Endothelial cell of umbilical vein (primary cell): ENCODE measurements around the gene TEKTIP1. TPM values are rescaled to one million over a fixed set of nuclear protein-coding genes. Genes with fewer than 3 reads are reported as not detected.
"Not testable (repeated sequence)": the region's sequence is repeated elsewhere in the genome, so short reads cannot be mapped to it uniquely, and the experiment has no call there.

Experiments
- BruUV-seq: library from RNA; stranded (reverse); fragments of 400-500 nt; replicated peaks from 2 replicates; lab custom pipeline; 2021; lab: Mats Ljungman, UMichigan
- CTCF ChIA-PET: fragments of 300-600, 350-600 bp; sonication (Branson Sonifier 250); formaldehyde crosslinking; loops from one replicate; lab custom pipeline; 2021; ENCODE audit warnings: antibody characterized with exemption, inconsistent platforms; lab: Charles Lee
- POLR2A ChIA-PET: fragments of 300-600, 350-600 bp; sonication (Branson Sonifier 250); formaldehyde crosslinking; loops from one replicate; lab custom pipeline; 2021; ENCODE audit warnings: antibody characterized with exemption, inconsistent platforms; lab: Charles Lee
- DNase-seq: peaks from one replicate; pipeline ENCODE4 v3.0.0-alpha.2; 2011; ENCODE audit warnings: low read depth, low spot score
- FAIRE-seq: peaks from 2 replicates; lab custom pipeline; 2011; peaks lifted over from hg19 to GRCh38; lab: Jason Lieb, UNC
- H2AFZ ChIP-seq: 2 replicates; pipeline ENCODE4 v1.6.0; 2012; ENCODE audit warnings: low read depth, low read length, control low read depth, inconsistent platforms
- H3K27ac ChIP-seq: 2 replicates; pipeline ENCODE4 v1.5.1; 2011; ENCODE audit warnings: low read depth, mild to moderate bottlenecking, control low read depth, low read length, moderate library complexity; ENCODE audit not compliant: insufficient read depth
- H3K27me3 ChIP-seq, 2 experiments: 2 replicates each; pipeline versions ENCODE4 v1.6.0 to v1.6.1; 2011; ENCODE audit warnings: low read length in 2 of 2, mixed read lengths in 1 of 2; ENCODE audit not compliant: control insufficient read depth in 2 of 2, insufficient read depth in 2 of 2
- H3K36me3 ChIP-seq, 2 experiments: 2 replicates in 1 of 2; 3 replicates in 1 of 2; pipeline ENCODE4 v1.5.1; 2011; ENCODE audit warnings: low read length in 2 of 2, mild to moderate bottlenecking in 1 of 2, moderate library complexity in 1 of 2; ENCODE audit not compliant: control insufficient read depth in 2 of 2, insufficient read depth in 2 of 2; ENCODE audit errors: extremely low read depth in 1 of 2
- H3K4me1 ChIP-seq: 3 replicates; pipeline ENCODE4 v1.5.1; 2011; ENCODE audit warnings: mild to moderate bottlenecking, low read length; ENCODE audit not compliant: control insufficient read depth, insufficient read depth; ENCODE audit errors: extremely low read depth
- H3K4me2 ChIP-seq: 2 replicates; pipeline ENCODE4 v1.6.1; 2011; ENCODE audit warnings: low read length, control low read depth, mixed read lengths; ENCODE audit not compliant: insufficient read depth
- H3K4me3 ChIP-seq, 3 experiments: fragments of 200-600 bp in 1 of 3; sonication (generic), shearing (Covaris generic) in 1 of 3; replicated peaks in 1 of 3; 2 replicates each; pipeline ENCODE4 v1.5.1; 2011 to 2016; ENCODE audit warnings: control low read depth in 3 of 3, low read length in 3 of 3, mild to moderate bottlenecking in 2 of 3, inconsistent platforms in 1 of 3, low read depth in 1 of 3, moderate library complexity in 1 of 3; ENCODE audit not compliant: insufficient read depth in 1 of 3
- H3K79me2 ChIP-seq: 2 replicates; pipeline ENCODE4 v1.6.0; 2012; ENCODE audit warnings: low read length, inconsistent platforms; ENCODE audit not compliant: control insufficient read depth, insufficient read depth
- H3K9ac ChIP-seq: replicated peaks from 2 replicates; pipeline ENCODE3; 2011; ENCODE audit warnings: low read length, control low read depth; ENCODE audit not compliant: insufficient read depth; ENCODE audit errors: extremely low read depth
- H3K9me1 ChIP-seq: replicated peaks from 3 replicates; pipeline ENCODE4 v1.6.0; 2011; ENCODE audit warnings: mild to moderate bottlenecking, low read length; ENCODE audit not compliant: control insufficient read depth, insufficient read depth; ENCODE audit errors: extremely low read depth
- H3K9me3 ChIP-seq: replicated peaks from 2 replicates; pipeline ENCODE4 v1.5.1; 2012; ENCODE audit warnings: low read length, inconsistent platforms; ENCODE audit not compliant: control insufficient read depth, insufficient read depth
- H4K20me1 ChIP-seq: replicated peaks from 2 replicates; pipeline ENCODE3; 2011; ENCODE audit warnings: mild to moderate bottlenecking, low read length; ENCODE audit not compliant: control insufficient read depth, insufficient read depth; ENCODE audit errors: extremely low read depth
- EZH2 ChIP-seq: IDR thresholded peaks from 2 replicates; pipeline ENCODE4 v1.6.1; 2012; ENCODE audit warnings: borderline replicate concordance, low read depth, mild to moderate bottlenecking, moderate library complexity, low read length, inconsistent platforms; ENCODE audit not compliant: severe bottlenecking
- FOS ChIP-seq: IDR thresholded peaks from 2 replicates; pipeline ENCODE4 v1.6.1; 2011; ENCODE audit warnings: mild to moderate bottlenecking, low read length, moderate library complexity, borderline replicate concordance; ENCODE audit not compliant: insufficient read depth
- GATA2 ChIP-seq: IDR thresholded peaks from 2 replicates; pipeline ENCODE4 v1.7.0; 2011; ENCODE audit warnings: low read depth, mild to moderate bottlenecking, moderate library complexity, mixed read lengths, low read length; ENCODE audit not compliant: insufficient read length, insufficient read depth
- JUN ChIP-seq: IDR thresholded peaks from 2 replicates; pipeline ENCODE4 v1.6.1; 2011; ENCODE audit warnings: borderline replicate concordance, low read depth; ENCODE audit not compliant: insufficient read length, insufficient read depth
- MYC ChIP-seq: IDR thresholded peaks from one replicate; pipeline ENCODE4 v1.6.1; 2011; ENCODE audit warnings: mild to moderate bottlenecking, low read depth, low read length
- POLR2A ChIP-seq: IDR thresholded peaks from 2 replicates; pipeline ENCODE4 v1.6.1; 2012; ENCODE audit warnings: low read depth, mild to moderate bottlenecking, control low read depth, low read length
- POLR2AphosphoS5 ChIP-seq: IDR thresholded peaks from 2 replicates; pipeline ENCODE4 v1.6.1; 2012; ENCODE audit warnings: low read depth, mild to moderate bottlenecking, control low read depth, low read length, moderate library complexity; ENCODE audit not compliant: insufficient read depth
- dilution Hi-C: fragments of 300-500 bp; cut with MboI; formaldehyde crosslinking; loops from one replicate; pipeline ENCODE4 v1.15.0; 2019; ENCODE audit warnings: low sequenced_read_pairs; ENCODE audit not compliant: extremely low pct_ligation_motif_present
- intact Hi-C: fragments of 100-400 bp; cut with micrococcal nuclease; formaldehyde crosslinking; loops from one replicate; pipeline ENCODE4 v1.10.0; 2022
- polyA plus RNA-seq, 4 experiments: library from polyadenylated mRNA; depleted of rRNA in 3 of 4; stranded (reverse) in 3 of 4; unstranded in 1 of 4; fragments of >200 nt; gene quantifications; 2 replicates each; pipeline versions ENCODE4 v1.2.1 to v1.2.3, GENCODE V29; 2011 to 2012; ENCODE audit warnings: missing spikeins in 1 of 4
- total RNA-seq: library from RNA; stranded (reverse); gene quantifications from 2 replicates; pipeline ENCODE4 v1.2.3, GENCODE V29; 2021
- TF ChIP-seq, protein P1 (sequence below), 2 donors: IDR thresholded peaks; 1 replicate in 1 of 2; 2 replicates in 1 of 2; pipeline ENCODE4 v1.5.1; 2011; ENCODE audit warnings: low read length in 2 of 2, mild to moderate bottlenecking in 2 of 2, moderate library complexity in 2 of 2, control low read depth in 1 of 2, inconsistent platforms in 1 of 2, low read depth in 1 of 2; ENCODE audit not compliant: insufficient read depth in 1 of 2; ENCODE audit errors: extremely low read depth in 1 of 2
- TF ChIP-seq, protein P2 (sequence below): IDR thresholded peaks from 2 replicates; pipeline ENCODE4 v1.6.1; 2011; ENCODE audit not compliant: insufficient read depth, insufficient read length

The TEKTIP1 gene
- total and polyA plus RNA-seq, 2 donors (not counting 3 experiments of a cell fraction or from before 2014, with no cell fraction given): 0.73 TPM; not detected in 1

DNA sequence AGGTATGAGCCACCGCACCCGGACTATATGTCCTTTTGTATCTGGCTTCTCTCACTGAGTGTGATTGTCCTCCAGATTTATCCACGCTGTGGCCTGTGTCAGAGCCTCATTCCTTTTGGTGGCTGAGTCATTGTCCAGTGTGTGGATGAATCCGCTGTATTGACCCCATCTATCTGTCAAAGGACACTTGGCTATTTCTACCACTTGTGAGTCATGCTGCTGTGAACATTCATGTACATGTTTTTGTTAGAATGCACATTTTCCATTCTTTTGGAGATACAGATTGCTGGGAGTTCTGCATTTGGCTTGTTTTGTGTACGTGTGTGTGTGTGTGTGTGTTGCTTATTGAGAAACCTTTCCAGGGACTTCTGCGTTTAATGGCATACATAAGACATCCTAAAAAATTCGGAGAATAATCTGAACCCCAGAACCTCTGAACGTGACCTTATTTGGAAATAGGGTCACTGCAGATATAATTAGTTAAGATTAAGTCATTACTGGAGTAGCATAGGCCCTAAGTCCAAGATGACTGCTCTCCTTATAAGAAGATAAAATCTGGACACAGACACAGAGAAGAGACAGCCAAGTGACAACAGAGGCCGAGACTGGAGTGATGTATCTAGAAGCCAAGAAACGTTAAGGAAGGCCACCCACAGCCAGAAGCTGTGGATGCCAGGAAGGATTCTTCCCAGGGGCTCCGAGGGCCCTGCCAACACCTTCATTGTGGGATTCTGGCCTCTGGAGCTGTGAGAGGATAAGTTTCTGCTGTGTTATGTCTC is 41.4 kb downstream of the TEKTIP1 start:
- peaks cover 16% of the 10 kb centered on the region for H3K4me1 ChIP-seq
- H3K79me2 ChIP-seq: no peaks in the 10 kb centered on the region
- BruUV-seq: no TSS peak
- peak; percentile 96 for FAIRE-seq
- POLR2A ChIA-PET: no interaction called here
- peak; percentile 69 for DNase-seq
- no peak overlapping the region for H3K4me3 ChIP-seq
- no peaks in the 10 kb centered on the region for H3K9me1 ChIP-seq
- intact Hi-C loops: no loop called here
- TF ChIP-seq EZH2 (no peak), POLR2A (no peak), MYC (no peak), POLR2AphosphoS5 (peak; percentile 44), GATA2 (no peak), FOS (peak; percentile 94), JUN (peak; percentile 64)
- TF ChIP-seq, protein P1, sequence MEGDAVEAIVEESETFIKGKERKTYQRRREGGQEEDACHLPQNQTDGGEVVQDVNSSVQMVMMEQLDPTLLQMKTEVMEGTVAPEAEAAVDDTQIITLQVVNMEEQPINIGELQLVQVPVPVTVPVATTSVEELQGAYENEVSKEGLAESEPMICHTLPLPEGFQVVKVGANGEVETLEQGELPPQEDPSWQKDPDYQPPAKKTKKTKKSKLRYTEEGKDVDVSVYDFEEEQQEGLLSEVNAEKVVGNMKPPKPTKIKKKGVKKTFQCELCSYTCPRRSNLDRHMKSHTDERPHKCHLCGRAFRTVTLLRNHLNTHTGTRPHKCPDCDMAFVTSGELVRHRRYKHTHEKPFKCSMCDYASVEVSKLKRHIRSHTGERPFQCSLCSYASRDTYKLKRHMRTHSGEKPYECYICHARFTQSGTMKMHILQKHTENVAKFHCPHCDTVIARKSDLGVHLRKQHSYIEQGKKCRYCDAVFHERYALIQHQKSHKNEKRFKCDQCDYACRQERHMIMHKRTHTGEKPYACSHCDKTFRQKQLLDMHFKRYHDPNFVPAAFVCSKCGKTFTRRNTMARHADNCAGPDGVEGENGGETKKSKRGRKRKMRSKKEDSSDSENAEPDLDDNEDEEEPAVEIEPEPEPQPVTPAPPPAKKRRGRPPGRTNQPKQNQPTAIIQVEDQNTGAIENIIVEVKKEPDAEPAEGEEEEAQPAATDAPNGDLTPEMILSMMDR (IDR thresholded peaks at IDR 0.05; ENCODE audit: extremely low read depth in 1 of 2, insufficient read depth in 1 of 2, low read depth in 1 of 2, low read length in 2 of 2): no peak
- TF ChIP-seq, protein P2, sequence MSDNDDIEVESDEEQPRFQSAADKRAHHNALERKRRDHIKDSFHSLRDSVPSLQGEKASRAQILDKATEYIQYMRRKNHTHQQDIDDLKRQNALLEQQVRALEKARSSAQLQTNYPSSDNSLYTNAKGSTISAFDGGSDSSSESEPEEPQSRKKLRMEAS: no peak
- no peak overlapping the region for H2AFZ ChIP-seq
- H3K27ac ChIP-seq: no peak overlapping the region
- no peak overlapping the region for H3K9ac ChIP-seq
- H3K9me3 ChIP-seq: no peaks in the 10 kb centered on the region
- H3K27me3 ChIP-seq: no peaks in the 10 kb centered on the region
- H3K36me3 ChIP-seq: peaks cover 0 to 1% of the 10 kb centered on the region in 2 experiments
- no peaks in the 10 kb centered on the region for H4K20me1 ChIP-seq
- CTCF ChIA-PET: interaction anchor here (1.2 kb wide), 1 partner anchor 35 kb away, joined by 5 read pairs; no protein-coding TSS in a partner anchor
- dilution Hi-C loops: no loop called here
- no peak overlapping the region for H3K4me2 ChIP-seq

DNA sequence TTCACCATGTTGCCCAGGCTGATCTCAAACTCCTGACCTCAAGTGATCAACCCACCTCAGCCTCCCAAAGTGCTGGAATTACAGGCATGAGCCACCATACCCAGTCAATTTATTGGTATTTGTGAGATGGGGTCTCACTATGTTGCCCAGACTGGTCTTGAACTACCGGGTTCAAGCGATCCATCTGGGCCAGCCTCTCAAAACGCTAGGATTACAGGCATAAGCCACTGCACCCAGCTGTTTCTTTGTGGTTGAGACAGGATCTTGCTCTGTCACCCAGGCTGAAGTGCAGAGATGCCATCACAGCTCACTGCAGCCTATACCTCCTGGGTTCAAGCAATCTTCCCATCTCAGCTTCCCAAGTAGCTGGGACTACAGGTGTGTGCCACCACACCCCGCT is 42.8 kb downstream of the TEKTIP1 start:
- H3K4me2 ChIP-seq, H3K79me2 ChIP-seq, H3K27ac ChIP-seq, H4K20me1 ChIP-seq, H2AFZ ChIP-seq, H3K36me3 ChIP-seq, H3K4me3 ChIP-seq, H3K9ac ChIP-seq, dilution Hi-C loops, H3K27me3 ChIP-seq, H3K9me1 ChIP-seq, FAIRE-seq, H3K9me3 ChIP-seq, intact Hi-C loops, POLR2A ChIA-PET, BruUV-seq, DNase-seq: not testable (repeated sequence)
- CTCF ChIA-PET: interaction anchor here (1.1 kb wide), 1 partner anchor 26 kb away, joined by 3 read pairs; no protein-coding TSS in a partner anchor
- H3K4me1 ChIP-seq: peaks cover 11% of the 10 kb centered on the region
